NB4 (cell line): ENCODE measurements around the gene CLEC18C.
"Not testable (repeated sequence)": the region's sequence is repeated elsewhere in the genome, so short reads cannot be mapped to it uniquely, and the experiment has no call there.

Source experiments
- CTCF ChIP-seq: IDR thresholded peaks from one replicate; pipeline ENCODE4 v1.5.1; 2012; ENCODE audit warnings: low read depth, low read length
- TF ChIP-seq, protein P1 (sequence below): IDR thresholded peaks from 2 replicates; pipeline ENCODE4 v1.6.1; 2011; ENCODE audit warnings: low read depth, low read length

DNA sequence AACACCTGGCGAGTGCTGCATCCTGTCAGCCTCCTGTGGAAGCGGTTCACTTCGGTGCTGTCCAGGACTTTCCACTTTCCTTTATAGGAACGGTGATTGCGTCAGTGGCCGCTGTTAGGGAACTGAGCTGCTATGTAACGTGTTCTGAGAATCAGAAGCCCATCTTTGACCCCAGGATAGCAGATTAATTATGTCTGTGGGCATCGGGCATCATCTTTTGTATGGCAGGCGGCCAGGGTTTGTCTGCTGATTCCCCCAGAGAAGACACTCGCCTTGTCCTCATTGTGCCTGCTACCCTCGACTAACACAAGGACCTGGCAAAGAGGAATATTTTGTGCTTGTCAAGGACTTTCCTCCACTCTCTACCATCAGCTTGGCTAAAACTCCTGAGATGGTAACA is 25.7 kb upstream of the CLEC18C start:
- TF ChIP-seq, protein P1, sequence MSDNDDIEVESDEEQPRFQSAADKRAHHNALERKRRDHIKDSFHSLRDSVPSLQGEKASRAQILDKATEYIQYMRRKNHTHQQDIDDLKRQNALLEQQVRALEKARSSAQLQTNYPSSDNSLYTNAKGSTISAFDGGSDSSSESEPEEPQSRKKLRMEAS, result not testable (repeated sequence)
- TF ChIP-seq CTCF, result not testable (repeated sequence)
